Activated effector memory CD4-positive, alpha-beta T cell treated with anti-CD3 and anti-CD28 coated beads, Interleukin-2, amount 50 U/mL, for 16 hours (primary cell): ENCODE results near the gene TBC1D8.

Experiments used
- DNase-seq: peaks from one replicate; pipeline ENCODE4 v3.0.0-alpha.2; 2020

TBC1D8 gene

GRCh38 chr2:101135412-101136296, 15.5 kb downstream of the TBC1D8 start:
- DNase-seq = no peak

- DNase-seq = no peak
Observed at GRCh38 chr2:101133492-101134100, 17.6 kb downstream of the TBC1D8 start.

- DNase-seq = no peak
Observed at GRCh38 chr2:101132202-101132601, 19.0 kb downstream of the TBC1D8 start.

- DNase-seq = no peak
Observed at GRCh38 chr2:101130081-101130480, 21.1 kb downstream of the TBC1D8 start.

- DNase-seq = no peak
Observed at GRCh38 chr2:101127319-101128056, 23.7 kb downstream of the TBC1D8 start.

GRCh38 chr2:101125808-101126207, 25.4 kb downstream of the TBC1D8 start:
- DNase-seq = no peak

DNA sequence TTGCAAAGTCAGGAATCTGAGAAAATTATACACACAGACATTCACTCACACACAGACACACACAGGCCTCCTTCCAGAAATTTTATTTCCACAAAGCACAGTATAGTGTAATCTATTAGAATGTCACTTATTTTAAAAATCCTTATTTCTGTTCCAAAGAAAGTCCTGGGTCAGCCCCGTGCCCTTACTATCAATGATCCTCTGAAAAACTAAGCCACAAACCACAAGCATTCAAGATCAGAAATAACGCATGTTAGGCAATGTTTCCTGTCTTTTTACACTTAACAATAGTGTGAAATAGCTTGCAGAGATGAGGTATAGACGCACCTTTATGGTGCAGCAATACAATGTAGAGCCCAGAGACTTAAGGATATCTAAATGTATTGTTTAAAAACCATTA, 25.8 kb downstream of the TBC1D8 start:
- no peak for DNase-seq

- no peak for DNase-seq
Observed at GRCh38 chr2:101124643-101125366, 26.4 kb downstream of the TBC1D8 start.

GRCh38 chr2:101123795-101124471, 27.2 kb downstream of the TBC1D8 start:
- no peak for DNase-seq

DNA sequence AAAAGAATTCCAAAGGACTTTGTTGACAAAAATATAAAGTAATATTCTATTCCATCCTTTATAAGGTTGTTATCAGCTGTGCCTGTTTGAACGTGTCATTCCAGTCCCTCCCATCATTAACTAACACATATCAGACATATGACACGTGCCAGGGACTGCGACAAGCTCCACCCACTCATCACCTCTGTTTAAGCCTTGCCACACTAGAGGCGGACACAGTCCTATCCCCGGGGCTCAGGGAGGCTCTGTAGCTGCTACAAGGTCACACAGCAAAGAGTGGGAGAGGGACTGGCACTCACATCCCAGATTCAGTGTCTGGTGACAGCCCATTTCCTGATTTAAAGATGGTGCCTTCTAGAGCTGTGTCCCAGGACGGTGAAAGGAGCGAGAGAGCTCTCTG, 30.0 kb downstream of the TBC1D8 start:
- no peak for DNase-seq

DNA sequence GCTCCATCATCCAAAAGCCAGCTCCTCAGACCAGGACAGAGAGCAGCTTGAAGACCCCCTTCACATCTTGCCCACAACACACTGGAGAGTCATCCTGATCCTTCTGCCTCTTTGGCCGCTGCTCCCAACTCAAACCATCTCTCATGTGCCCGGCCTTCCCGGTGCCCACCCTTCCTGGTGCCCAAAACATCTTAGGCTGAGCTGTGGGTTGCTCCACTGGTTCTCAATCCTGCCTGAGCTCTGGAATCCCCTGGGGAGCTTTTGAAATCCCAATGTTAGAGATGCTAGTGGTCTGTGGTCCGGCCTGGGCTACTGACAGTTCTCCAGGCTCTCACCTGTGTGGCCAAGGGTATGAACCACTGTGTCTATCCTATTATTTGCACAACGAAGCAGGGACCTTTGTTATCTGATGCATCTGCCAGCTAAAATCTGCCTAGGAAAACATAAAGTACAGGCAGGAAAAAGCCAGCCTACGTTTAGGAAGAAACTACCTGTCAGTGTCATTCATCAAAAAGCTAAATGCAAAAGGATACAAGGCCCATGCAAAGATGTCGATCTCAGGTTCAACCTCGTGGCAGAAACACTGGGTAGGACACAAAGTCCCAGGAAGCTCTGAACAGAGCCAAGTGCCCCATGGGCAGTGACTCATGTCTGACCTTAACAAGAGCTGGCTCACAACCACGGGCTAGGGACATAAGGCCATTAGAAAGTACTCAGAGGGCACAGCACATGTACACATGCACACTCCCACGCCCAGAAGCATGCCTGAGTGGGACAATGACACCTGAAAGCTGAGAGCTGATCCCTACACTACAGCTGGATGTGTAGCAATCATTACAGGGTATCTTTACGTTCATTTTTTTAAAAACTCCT, 30.8 kb downstream of the TBC1D8 start:
- DNase-seq = no peak

DNA sequence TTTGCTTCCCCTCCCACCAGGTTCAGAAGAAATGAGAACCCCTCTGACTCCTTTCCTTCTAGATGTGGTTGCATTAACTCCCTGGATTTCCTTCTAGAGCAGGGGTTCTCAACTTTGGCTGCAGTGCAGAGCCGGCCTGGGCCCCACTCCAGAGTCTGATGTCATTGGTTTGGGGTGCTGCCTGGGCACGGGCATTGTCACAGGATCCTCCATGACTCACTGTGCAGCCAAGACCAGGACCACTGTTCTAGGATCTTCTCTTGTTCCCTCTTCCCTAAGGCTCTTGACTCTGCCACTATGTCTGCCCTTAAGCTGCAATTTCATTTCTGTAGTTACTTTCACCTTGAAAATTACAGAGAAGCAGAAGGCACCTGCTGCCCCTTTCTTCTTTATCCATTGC, 31.8 kb downstream of the TBC1D8 start:
- no peak for DNase-seq

DNA sequence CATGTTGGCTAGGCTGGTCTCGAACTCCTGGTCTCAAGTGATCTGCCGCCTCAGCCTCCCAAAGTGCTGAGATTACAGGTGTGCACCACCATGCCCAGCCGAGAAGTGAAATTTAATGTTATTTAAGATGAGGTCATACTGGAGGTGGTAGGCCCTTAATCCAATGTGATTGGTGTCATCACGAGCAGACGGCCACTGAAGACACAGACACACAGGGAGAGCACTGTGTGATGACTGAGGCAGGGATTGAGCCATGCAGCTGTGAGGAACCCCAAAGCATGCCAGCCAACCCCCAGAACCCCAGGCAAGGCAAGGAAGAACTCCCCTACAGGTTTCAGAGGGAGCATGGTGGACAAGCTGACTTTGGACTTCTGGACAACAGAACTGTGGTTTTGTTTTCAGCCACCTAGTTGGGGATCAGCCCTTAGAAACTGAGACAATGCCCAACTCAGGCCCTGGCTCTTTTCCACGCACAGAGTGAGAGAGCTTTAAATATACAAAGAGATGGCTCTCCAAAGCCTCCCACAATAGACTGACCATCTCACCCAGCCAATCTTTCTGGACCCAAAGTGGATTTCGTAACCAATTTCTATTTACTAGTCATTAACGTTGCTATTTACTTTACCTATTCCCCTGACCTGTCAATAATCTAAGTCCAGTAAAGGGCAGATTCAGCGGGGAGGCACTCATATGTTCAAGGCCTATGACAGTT, 34.2 kb downstream of the TBC1D8 start:
- no peak for DNase-seq

- no peak for DNase-seq
Observed at GRCh38 chr2:101116348-101116747, 34.8 kb downstream of the TBC1D8 start.

GRCh38 chr2:101115664-101116063, 35.5 kb downstream of the TBC1D8 start:
- no peak for DNase-seq

- DNase-seq = no peak
Observed at GRCh38 chr2:101114815-101115214, 36.4 kb downstream of the TBC1D8 start.

- DNase-seq = no peak
Observed at GRCh38 chr2:101114268-101114783, 36.9 kb downstream of the TBC1D8 start.

DNA sequence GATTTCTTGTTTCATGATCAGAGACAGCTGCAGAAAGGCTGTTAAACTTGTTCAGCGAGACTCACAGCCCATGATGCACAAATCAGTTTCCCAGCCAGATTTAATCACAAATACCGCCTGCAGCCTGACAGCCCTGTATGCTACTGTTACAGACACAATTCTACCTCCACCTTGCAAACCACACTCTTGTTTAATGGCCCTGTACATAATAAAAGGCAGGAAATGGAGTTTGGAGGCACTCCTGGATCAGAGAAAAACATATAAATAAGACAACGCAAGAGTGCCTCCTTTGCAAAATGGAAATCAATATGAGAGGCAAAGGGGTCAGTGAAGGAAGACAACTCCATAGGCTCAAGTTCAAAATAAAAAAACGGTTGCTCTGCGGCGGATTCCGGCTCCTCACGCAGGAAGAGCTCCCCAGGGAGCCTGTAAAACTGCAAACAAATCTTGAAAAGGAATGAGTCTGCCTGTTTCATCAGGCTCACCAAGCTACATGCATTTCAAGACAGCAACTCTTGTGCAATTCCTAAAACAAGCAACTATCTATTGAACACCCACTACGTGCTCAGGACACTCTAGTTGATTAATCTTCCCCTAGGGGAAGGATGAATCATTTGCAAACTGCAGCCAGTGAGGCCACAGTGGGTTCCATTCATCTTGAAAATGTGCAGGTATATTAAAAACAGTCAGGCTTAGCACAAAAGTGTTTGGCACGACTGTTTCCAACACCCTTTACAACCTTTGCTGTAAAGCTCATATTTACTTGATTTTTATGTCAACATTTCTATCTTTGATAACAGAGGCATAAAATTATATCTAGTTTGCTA, 37.5 kb downstream of the TBC1D8 start:
- no peak for DNase-seq

DNA sequence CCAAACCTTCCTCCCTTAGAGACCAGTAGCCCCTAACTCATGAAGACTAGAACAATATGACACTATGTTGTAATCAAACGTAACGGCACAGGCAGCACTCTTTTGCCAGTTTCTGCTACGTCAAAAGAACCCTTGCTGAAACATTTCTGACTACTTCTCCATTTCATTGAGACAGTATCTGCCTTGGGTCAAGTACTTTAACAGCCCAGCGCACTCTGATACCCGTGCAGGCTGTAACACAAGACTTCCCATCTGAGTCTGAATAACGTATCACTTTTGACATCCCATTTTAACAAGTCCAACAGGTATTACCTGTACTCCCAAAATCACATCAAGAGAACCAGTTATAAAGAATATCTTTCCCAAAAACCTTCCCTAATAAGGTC, 38.4 kb downstream of the TBC1D8 start:
- no peak for DNase-seq
